Measurements from ENCODE around the gene PRSS57. TPM values are rescaled to one million over a fixed set of nuclear protein-coding genes. Genes with fewer than 3 reads are reported as not detected.
A peak's percentile ranks its signal among the peaks of the same experiment; 100 is the strongest.

The PRSS57 gene
- total and polyA plus RNA-seq, 12 donors, result 0.13 to 0.51 (median 0.22) TPM; not detected in 9

- WGBS, 4 donors, result 15 to 43% (median 26%) methylated on average over 2 to 51 of the region's 58 CpGs
- peak overlapping the region in 3 of 5 donors; percentile 66 to 95 (median 79) for H3K27ac ChIP-seq
- peak in 1 of 2 donors; percentile 22 for TF ChIP-seq POLR2A (IDR thresholded peaks at IDR 0.05)
- TF ChIP-seq CTCF (IDR thresholded peaks at IDR 0.05), result no peak
- H3K4me3 ChIP-seq, result peak overlapping the region in 1 of 4 donors; percentile 51
- H3K9me3 ChIP-seq (replicated peaks in 1 of 3), result no peaks in the 10 kb centered on the region
- no peaks in the 10 kb centered on the region for H3K36me3 ChIP-seq (replicated peaks in 1 of 2)
- no peaks in the 10 kb centered on the region for H3K27me3 ChIP-seq
- intact Hi-C loops (cut with DNase I), result no loop called here
- peaks cover 21 to 30% of the 10 kb centered on the region in 2 donors for H3K4me1 ChIP-seq (replicated peaks in 1 of 2)
- peak in 4 of 7 donors; percentile 46 to 68 (median 55) for DNase-seq
Measured at GRCh38 chr19:720345-721160, 25.3 kb upstream of the PRSS57 start.

- H3K4me1 ChIP-seq (replicated peaks in 1 of 2), result peaks cover 21 to 30% of the 10 kb centered on the region in 2 donors
- TF ChIP-seq CTCF (IDR thresholded peaks at IDR 0.05) (no peak), POLR2A (IDR thresholded peaks at IDR 0.05) (no peak)
- no peaks in the 10 kb centered on the region for H3K27me3 ChIP-seq
- H3K4me3 ChIP-seq, result peak overlapping the region in 1 of 4 donors; percentile 51
- peak in 4 of 7 donors; percentile 50 to 58 (median 55) for DNase-seq
- H3K9me3 ChIP-seq (replicated peaks in 1 of 3), result no peaks in the 10 kb centered on the region
- 3 to 64% (median 9%) methylated on average over 5 to 79 of the region's 79 CpGs for WGBS, 4 donors
- H3K27ac ChIP-seq, result peak overlapping the region in 4 of 5 donors; percentile 52 to 95 (median 90)
- intact Hi-C loops (cut with DNase I), result no loop called here
- no peaks in the 10 kb centered on the region for H3K36me3 ChIP-seq (replicated peaks in 1 of 2)
Measured at GRCh38 chr19:719636-720344, 24.5 kb upstream of the PRSS57 start.

- intact Hi-C loops (cut with DNase I), result no loop called here
- Histone ChIP-seq H3K27me3 (no peaks in the 10 kb centered on the region), H3K27ac (peak overlapping the region; percentile 30 to 95 (median 86)), H3K9me3 (replicated peaks in 1 of 3) (no peaks in the 10 kb centered on the region), H3K4me1 (replicated peaks in 1 of 2) (peaks cover 21 to 30% of the 10 kb centered on the region in 2 donors), H3K4me3 (peak overlapping the region in 1 of 4 donors; percentile 51), H3K36me3 (replicated peaks in 1 of 2) (no peaks in the 10 kb centered on the region)
- TF ChIP-seq POLR2A (IDR thresholded peaks at IDR 0.05) (peak in 1 of 2 donors; percentile 45), CTCF (IDR thresholded peaks at IDR 0.05) (no peak)
- peak; percentile 70 to 86 (median 79) for DNase-seq
- WGBS, 4 donors, result 0 to 15% (median 7%) methylated on average over 3 to 54 of the region's 54 CpGs
Measured at GRCh38 chr19:718991-719512, 23.8 kb upstream of the PRSS57 start.
